Skin epidermis (tissue), 12 donors: ENCODE data around the gene IL18RAP.

Experiments
- H3K27ac ChIP-seq, 21 experiments: fragments of 200-600 bp; sonication (generic) in 11 of 21; one replicate each; pipeline ENCODE4 v1.5.0; 2020; ENCODE audit warnings: mild to moderate bottlenecking in 3 of 21, inconsistent platforms in 2 of 21, moderate library complexity in 2 of 21
- H3K4me3 ChIP-seq, 7 experiments: fragments of 200-600 bp; sonication (generic) in 2 of 7; one replicate each; pipeline ENCODE4 v1.5.0; 2020; ENCODE audit warnings: inconsistent platforms in 2 of 7, mild to moderate bottlenecking in 2 of 7, moderate library complexity in 1 of 7

The IL18RAP gene

GRCh38 chr2:102449370-102449974, 26.5 kb downstream of the IL18RAP start:
- no peak overlapping the region for H3K27ac ChIP-seq
- no peak overlapping the region for H3K4me3 ChIP-seq

DNA sequence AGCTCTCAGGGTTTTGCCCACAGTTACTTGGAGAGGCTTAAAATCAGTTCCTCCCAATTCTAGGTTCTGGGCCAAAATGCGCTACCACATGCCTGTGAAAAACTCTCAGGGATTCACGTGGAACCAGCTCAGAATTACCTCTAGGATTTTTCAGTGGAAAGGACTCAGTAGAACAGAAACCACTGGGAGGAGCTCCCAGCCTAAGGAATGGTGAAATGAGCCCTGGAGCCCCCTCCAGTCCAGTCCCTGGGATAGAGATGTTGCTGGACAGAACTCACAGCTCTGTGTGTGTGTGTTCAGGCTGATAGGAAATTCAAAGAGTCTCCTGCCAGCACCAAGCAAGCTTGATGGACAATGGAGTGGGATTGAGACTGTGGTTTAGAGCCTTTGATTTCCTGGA, 29.0 kb downstream of the IL18RAP start:
- Histone ChIP-seq H3K27ac (no peak overlapping the region), H3K4me3 (no peak overlapping the region)

GRCh38 chr2:102453501-102453900, 30.5 kb downstream of the IL18RAP start:
- no peak overlapping the region for H3K4me3 ChIP-seq
- no peak overlapping the region for H3K27ac ChIP-seq

DNA sequence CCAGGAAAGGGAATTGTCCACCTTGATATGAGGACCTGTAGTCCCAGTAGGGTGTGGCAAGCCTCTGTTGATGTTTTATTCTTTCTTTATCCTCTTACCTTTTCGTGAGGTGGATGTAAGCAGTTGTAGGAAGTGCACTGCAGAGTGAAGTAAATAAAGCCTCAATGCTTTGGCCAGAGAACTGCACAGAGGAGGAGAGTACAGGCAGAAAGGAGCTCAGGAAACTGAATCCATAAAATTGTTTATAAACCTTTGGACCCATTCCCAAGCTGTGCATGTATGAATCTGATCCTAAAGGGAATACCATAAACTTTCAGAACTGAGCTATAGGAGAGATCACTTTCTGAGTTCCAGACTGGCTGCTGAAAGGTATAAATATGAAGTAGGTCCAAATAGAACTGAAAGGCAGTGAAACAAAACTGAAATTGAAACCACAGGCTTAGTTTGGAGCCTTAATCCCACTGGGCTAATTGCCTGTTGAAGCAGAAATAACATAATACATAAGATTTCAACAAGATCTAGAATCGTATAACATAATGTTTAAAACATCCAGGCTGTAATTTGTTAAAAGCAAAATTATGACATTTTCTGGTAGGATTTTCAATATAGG, 32.2 kb downstream of the IL18RAP start:
- no peak overlapping the region for H3K4me3 ChIP-seq

GRCh38 chr2:102460467-102460866, 37.5 kb downstream of the IL18RAP start:
- H3K27ac ChIP-seq: no peak overlapping the region
- no peak overlapping the region for H3K4me3 ChIP-seq

More for the DNA sequence above, 32.2 kb downstream of the IL18RAP start:
- no peak overlapping the region for H3K27ac ChIP-seq

DNA sequence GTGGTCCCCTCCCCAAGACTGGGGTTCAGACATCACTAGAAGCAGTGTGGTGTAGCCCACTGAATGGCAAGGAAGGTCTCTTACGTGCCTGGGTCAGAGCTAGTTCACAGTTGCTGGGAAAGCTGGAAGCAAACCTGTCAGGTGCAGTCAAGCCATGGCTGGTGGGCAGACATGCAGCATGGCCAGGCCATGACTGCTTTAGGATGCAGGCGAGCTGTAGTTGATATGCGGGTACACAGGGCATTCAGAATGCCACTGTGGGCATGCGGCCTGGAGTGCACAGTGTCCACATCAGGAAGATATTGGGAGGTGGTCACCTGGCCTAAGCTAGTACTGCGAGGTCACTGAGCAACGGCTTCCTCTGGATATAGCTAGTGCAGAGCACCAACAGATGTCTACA, 38.2 kb downstream of the IL18RAP start:
- Histone ChIP-seq H3K27ac (no peak overlapping the region), H3K4me3 (no peak overlapping the region)

- no peak overlapping the region for H3K4me3 ChIP-seq
Observed at GRCh38 chr2:102463160-102463559, 40.2 kb downstream of the IL18RAP start.

DNA sequence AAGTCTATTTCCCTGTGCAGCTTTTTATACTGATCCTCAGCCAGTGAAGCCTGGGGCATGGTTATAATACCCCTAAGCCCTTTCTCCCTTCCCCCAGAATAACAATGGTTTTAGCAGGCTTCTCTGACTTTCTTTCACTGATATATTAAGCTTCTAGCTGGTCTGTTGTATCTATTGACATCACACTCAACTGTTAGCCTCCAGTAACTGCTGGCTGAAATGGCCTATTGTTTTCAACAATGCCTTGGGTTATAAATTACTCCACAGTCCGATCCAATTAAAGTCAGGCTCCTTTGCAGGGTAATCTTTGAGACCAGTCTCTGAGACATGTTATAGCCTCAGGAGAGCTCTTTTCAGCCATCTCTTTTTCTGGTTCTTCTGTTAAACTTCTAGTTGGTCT, 47.2 kb downstream of the IL18RAP start:
- Histone ChIP-seq H3K27ac (no peak overlapping the region), H3K4me3 (no peak overlapping the region)

More at GRCh38 chr2:102463160-102463559, 40.2 kb downstream of the IL18RAP start:
- H3K27ac ChIP-seq: no peak overlapping the region

GRCh38 chr2:102473020-102473419, 50.1 kb downstream of the IL18RAP start, which contains the start of gene SLC9A4:
Gene SLC9A4 (plus strand): TSS chr2:102473226. CDS start chr2:102473760, 534 bp downstream.
- no peak within 1 kb of the TSS for H3K4me3 ChIP-seq
- no peak within 1 kb of the TSS for H3K27ac ChIP-seq

- no peak overlapping the region for H3K4me3 ChIP-seq
- H3K27ac ChIP-seq: no peak overlapping the region
Observed at GRCh38 chr2:102473631-102474030, 50.7 kb downstream of the IL18RAP start.

GRCh38 chr2:102474785-102475184, 51.8 kb downstream of the IL18RAP start:
- H3K27ac ChIP-seq: no peak overlapping the region
- H3K4me3 ChIP-seq: no peak overlapping the region

GRCh38 chr2:102478686-102479470, 55.9 kb downstream of the IL18RAP start:
- no peak overlapping the region for H3K4me3 ChIP-seq
- no peak overlapping the region for H3K27ac ChIP-seq

DNA sequence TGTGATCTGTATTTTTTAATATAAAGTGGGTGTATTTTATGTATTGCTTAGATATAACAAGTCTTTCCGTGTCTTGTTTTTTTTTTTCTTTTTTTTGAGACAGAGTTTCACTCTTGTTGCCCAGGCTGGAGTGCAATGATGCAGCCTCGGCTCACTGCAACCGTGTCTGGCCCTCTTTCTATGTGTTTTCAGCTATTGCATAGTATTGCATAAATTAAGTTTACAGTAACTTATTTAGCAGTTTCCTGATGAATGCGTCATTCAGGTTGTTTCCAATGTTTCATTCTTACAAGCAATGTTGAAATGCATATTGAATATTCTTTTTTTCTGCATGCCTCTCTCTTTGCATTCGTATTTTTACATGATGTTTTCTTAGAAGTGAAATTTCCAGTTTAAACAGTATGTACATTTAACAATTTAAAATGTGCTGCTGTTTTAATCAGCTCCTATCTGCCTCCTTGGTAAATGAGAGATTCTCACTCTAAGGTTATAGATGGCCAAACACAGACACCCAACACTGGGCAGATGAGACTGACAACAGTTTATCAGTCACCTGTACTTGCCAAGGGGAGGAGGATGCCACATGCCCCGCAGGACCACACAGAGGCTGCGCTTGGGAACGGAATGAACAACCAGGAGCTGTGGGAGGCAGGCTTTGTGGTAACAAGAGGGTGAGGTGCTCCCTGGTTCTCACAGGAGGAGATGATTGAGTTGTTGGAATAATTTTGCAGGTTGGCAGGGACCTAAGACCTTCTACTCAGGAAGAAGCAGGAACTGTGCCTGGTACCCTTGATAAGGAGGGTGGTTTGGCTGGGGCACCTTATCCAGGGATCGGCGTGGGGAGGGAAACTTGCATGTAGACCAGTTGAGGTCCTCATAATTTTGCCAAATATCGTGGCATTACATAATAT, 57.6 kb downstream of the IL18RAP start:
- H3K27ac ChIP-seq: no peak overlapping the region
- no peak overlapping the region for H3K4me3 ChIP-seq

GRCh38 chr2:102481931-102482330, 59.0 kb downstream of the IL18RAP start:
- no peak overlapping the region for H3K27ac ChIP-seq
- no peak overlapping the region for H3K4me3 ChIP-seq

DNA sequence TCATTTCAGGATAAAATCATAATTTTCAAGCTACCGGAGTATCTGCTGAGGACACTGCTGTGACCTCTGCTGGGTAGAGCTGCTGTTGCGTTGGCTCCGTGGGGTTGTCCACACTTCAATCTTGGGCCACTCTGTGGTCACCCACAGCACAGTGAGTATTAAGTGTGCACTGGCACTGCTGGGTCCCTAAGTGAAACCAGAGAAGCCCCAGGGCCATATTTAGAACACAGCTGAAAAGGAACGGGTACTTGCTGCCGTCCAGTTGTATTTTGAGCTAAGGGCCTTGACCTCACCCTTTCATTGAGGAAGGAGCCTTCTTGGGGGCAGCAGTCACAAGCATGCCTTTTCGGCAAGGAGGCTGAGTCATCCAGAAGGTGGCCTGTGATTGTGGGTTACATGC, 60.1 kb downstream of the IL18RAP start:
- Histone ChIP-seq H3K27ac (no peak overlapping the region), H3K4me3 (no peak overlapping the region)

GRCh38 chr2:102484310-102485061, 61.5 kb downstream of the IL18RAP start:
- no peak overlapping the region for H3K4me3 ChIP-seq
- no peak overlapping the region for H3K27ac ChIP-seq

DNA sequence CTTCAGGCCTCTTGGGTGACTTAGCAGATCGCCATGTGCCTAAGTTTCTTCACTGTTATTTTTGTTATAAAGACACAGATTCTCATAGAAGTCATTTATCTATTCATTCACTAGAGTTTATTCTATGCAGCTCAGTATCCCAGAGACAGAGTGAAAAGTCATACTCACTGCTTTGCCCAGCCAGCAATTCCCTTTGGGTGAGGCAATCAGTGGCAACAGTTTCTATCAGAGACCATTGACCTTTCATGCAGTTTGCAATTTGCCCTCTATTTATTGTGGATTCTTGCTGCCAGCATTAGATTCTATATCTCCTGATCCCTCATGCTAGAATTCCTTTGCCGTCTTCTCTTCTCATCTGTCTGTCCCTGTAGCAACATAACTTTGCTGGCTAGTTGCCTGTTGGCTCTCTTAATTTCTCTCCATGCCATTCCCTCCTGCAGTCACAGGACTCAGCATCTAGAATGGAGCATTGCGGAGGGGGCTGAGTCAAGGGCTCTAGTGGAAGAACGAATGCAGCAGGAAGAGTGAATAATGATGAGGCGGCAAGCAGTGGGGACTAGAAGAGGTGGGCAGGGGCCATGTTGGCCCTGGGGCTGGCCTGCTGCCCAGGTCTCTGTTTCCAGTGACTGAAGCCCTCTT, 62.3 kb downstream of the IL18RAP start:
- H3K27ac ChIP-seq: no peak overlapping the region
- no peak overlapping the region for H3K4me3 ChIP-seq

- Histone ChIP-seq H3K27ac (peak overlapping the region in 13 of 21 experiments; percentile 4 to 85 (median 54)), H3K4me3 (no peak overlapping the region)
Observed at GRCh38 chr2:102486941-102487702, 64.2 kb downstream of the IL18RAP start.
